AG04450 (cell line): Measurements from ENCODE around the gene MAB21L3. TPM values are rescaled to one million over a fixed set of nuclear protein-coding genes. Genes with fewer than 3 reads are reported as not detected.

ENCODE experiments used
- CTCF ChIA-PET: fragments of 300-600, 350-600 bp; formaldehyde crosslinking; extraction: SDS; loops from one replicate; lab custom pipeline; 2022; ENCODE audit warnings: antibody characterized with exemption, inconsistent platforms; lab: Charles Lee
- POLR2A ChIA-PET: fragments of 350-600 bp; formaldehyde crosslinking; extraction: SDS; loops from one replicate; lab custom pipeline; 2021; ENCODE audit warnings: antibody characterized with exemption, inconsistent platforms; lab: Yijun Ruan, JAX
- DNase-seq: peaks from one replicate; pipeline ENCODE4 v3.0.0-alpha.2; 2011; ENCODE audit warnings: low read depth, low spot score
- H3K27ac ChIP-seq: one replicate; pipeline ENCODE4 v1.5.1; 2012; ENCODE audit warnings: low read depth, low read length, control low read depth
- H3K27me3 ChIP-seq: one replicate; pipeline ENCODE4 v1.6.0; 2012; ENCODE audit warnings: low read length; ENCODE audit not compliant: control insufficient read depth, insufficient read depth
- H3K4me3 ChIP-seq: 2 replicates; pipeline ENCODE4 v1.5.1; 2011; ENCODE audit warnings: mild to moderate bottlenecking, low read depth, low read length, control low read depth
- H3K9me3 ChIP-seq: 2 replicates; pipeline ENCODE4 v1.5.1; 2012; ENCODE audit warnings: low read length; ENCODE audit not compliant: control insufficient read depth, insufficient read depth
- polyA plus RNA-seq: library from polyadenylated mRNA; depleted of rRNA; stranded (reverse); fragments of >200 nt; gene quantifications from 2 replicates; pipeline ENCODE4 v1.2.3, GENCODE V29; 2011
- TF ChIP-seq, protein P1 (sequence below): IDR thresholded peaks from 2 replicates; pipeline ENCODE4 v1.5.1; 2011; ENCODE audit warnings: low read depth, low read length, control low read depth, inconsistent platforms

Gene MAB21L3
- polyA plus RNA-seq, 1 experiment, result not detected

DNA sequence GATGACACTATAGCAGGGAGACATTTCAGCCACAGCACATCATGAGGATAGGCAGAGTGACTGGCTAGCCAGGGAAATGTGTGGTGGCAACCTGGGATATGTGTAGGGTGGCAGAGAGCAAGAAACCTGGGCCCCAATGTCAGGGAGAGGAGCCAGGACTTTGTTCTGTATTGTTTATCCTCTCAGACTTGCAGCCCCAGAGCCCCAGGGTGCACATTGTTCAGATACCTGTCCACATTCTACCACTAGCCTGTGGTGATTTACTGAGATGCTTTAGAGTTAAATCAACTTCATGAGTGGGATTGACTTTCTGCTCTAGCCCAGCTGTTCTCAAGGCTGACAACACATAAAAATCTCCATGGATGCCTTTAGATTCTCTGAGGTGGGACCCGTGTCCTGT is 61.5 kb downstream of the MAB21L3 start:
- Histone ChIP-seq H3K27me3 (peaks cover 6% of the 10 kb centered on the region), H3K27ac (no peak overlapping the region), H3K9me3 (no peaks in the 10 kb centered on the region), H3K4me3 (no peak overlapping the region)
- TF ChIP-seq, protein P1, sequence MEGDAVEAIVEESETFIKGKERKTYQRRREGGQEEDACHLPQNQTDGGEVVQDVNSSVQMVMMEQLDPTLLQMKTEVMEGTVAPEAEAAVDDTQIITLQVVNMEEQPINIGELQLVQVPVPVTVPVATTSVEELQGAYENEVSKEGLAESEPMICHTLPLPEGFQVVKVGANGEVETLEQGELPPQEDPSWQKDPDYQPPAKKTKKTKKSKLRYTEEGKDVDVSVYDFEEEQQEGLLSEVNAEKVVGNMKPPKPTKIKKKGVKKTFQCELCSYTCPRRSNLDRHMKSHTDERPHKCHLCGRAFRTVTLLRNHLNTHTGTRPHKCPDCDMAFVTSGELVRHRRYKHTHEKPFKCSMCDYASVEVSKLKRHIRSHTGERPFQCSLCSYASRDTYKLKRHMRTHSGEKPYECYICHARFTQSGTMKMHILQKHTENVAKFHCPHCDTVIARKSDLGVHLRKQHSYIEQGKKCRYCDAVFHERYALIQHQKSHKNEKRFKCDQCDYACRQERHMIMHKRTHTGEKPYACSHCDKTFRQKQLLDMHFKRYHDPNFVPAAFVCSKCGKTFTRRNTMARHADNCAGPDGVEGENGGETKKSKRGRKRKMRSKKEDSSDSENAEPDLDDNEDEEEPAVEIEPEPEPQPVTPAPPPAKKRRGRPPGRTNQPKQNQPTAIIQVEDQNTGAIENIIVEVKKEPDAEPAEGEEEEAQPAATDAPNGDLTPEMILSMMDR, result no peak
- POLR2A ChIA-PET, result no interaction called here
- CTCF ChIA-PET, result no interaction called here
- DNase-seq, result no peak

DNA sequence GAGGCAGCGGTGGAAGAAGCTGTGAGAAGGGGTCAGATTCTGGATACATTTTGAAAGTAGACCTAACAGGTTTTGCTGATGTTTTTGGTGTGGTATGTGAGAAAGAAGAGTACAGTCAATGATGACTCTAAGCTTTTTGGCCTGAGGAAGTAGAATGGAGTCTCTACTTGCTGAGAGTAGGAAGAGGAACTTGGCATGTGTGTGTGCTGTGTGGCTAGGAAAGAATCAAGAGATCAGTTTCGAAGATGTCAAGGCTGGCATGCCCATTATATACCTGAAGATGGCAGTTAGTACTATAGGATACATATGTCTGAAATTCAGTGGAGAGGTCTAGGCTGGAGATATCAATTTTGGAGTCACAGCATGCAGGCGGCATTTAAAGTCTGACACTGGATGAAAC is 64.4 kb downstream of the MAB21L3 start:
- Histone ChIP-seq H3K9me3 (no peaks in the 10 kb centered on the region), H3K27me3 (no peaks in the 10 kb centered on the region), H3K4me3 (no peak overlapping the region), H3K27ac (no peak overlapping the region)
- POLR2A ChIA-PET, result no interaction called here
- DNase-seq, result no peak
- CTCF ChIA-PET, result interaction anchor here (1.4 kb wide), 1 partner anchor 310 kb away, joined by 3 read pairs; no protein-coding TSS in a partner anchor
- TF ChIP-seq, protein P1, result no peak

DNA sequence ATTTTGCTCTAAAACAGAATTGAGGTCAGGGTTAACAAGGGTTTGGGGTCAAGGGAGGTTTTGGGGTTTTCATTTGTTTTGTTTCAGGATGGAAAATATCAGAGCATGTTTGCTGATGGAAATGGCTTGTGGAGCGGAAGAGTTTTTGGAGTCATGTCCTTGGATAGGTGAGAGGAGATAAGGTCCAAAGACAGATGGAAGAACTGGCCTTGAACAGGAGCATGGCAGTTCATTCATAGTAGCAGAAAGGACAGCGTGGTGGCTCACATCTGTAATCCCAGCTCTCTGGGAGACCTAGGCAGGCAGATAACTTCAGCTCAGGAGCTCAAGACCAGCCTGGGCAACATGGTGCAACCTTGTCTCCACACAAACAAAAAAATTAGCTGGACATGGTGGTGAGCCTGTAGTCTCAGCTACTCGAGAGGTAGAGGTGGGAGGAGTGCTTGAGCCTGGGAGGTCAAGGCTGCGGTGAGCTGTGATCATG is 65.1 kb downstream of the MAB21L3 start:
- TF ChIP-seq, protein P1, result no peak
- no peak for DNase-seq
- Histone ChIP-seq H3K27me3 (peaks cover 2% of the 10 kb centered on the region), H3K27ac (no peak overlapping the region), H3K9me3 (no peaks in the 10 kb centered on the region), H3K4me3 (no peak overlapping the region)
- CTCF ChIA-PET, result no interaction called here
- POLR2A ChIA-PET, result no interaction called here

DNA sequence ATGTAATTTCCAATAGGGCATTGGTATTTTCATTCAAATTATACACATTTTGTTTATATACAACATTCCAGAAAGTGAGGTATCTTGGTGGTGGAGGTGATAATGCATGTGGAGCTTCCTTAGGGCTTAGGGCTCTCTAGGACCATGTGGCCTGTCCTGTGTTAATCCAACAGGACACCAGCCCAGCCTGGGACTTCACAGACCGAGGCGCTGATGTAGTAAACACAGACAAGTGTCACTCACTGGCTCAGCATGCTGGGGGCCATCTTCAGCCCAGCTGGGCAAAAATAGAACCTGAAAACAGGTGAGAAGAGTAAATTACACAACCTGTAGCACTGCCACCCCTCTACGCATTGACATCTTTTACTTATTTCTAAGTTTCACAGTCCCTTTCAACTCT is 66.7 kb downstream of the MAB21L3 start:
- no peaks in the 10 kb centered on the region for H3K9me3 ChIP-seq
- H3K4me3 ChIP-seq, result no peak overlapping the region
- TF ChIP-seq, protein P1, result no peak
- POLR2A ChIA-PET, result no interaction called here
- CTCF ChIA-PET, result interaction anchor here (1.2 kb wide), 1 partner anchor 308 kb away, joined by 3 read pairs; no protein-coding TSS in a partner anchor
- no peak for DNase-seq
- no peak overlapping the region for H3K27ac ChIP-seq
- H3K27me3 ChIP-seq, result peaks cover 2% of the 10 kb centered on the region

DNA sequence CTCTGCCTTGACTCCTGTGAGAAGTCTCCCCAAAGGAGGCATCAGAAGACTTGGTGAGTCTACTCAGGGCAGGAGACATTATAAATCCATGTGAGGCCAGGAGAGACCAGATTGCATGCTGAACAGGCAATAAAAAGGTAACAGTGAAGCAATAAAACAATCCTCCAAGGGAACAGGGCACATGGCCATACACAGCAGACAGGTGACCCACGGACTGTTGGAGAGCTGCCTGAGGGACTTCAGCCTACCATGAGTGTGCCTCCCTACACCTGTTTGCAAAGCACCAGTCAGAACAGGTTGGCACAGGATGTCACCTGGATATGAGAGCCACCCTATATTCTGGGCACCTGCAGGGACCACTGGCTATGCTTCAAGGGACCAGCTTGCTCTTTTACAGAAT is 67.6 kb downstream of the MAB21L3 start:
- TF ChIP-seq, protein P1, result no peak
- CTCF ChIA-PET, result interaction anchor here (0.6 kb wide), 1 partner anchor 44 kb away, joined by 3 read pairs; no protein-coding TSS in a partner anchor
- no peaks in the 10 kb centered on the region for H3K9me3 ChIP-seq
- POLR2A ChIA-PET, result no interaction called here
- peaks cover 2% of the 10 kb centered on the region for H3K27me3 ChIP-seq
- no peak for DNase-seq
- no peak overlapping the region for H3K27ac ChIP-seq
- H3K4me3 ChIP-seq, result no peak overlapping the region
